Stimulated activated CD4-positive, alpha-beta T cell treated with anti-CD3 and anti-CD28 coated beads, Interleukin-4, amount 100 ng/mL, for 1 hour (primary cell): ENCODE measurements around the gene L3MBTL3.
"Not testable (repeated sequence)": the region's sequence is repeated elsewhere in the genome, so short reads cannot be mapped to it uniquely, and the experiment has no call there.

Experiments
- DNase-seq: peaks from one replicate; pipeline ENCODE4 v3.0.0-alpha.2; 2020

The L3MBTL3 gene

DNA sequence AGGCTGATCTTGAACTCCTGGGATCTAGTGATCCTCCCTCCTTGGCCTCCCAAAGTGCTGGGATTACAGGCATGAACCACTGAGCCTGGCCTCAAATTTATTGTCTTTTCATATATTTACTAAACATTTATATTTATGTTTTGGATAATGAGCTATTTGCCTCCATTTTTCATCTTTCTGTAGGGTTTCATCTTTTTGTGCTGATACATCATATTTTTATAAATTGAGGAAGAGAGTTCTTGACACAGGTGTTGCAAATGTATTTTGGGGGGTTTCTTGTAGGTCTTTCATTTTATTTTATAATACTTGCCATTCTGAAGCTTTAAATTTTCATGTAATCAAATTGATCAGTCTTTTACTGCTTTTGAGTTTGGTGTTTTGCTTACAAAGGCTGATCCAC lies 72.4 kb downstream of the L3MBTL3 start:
- no peak for DNase-seq

DNA sequence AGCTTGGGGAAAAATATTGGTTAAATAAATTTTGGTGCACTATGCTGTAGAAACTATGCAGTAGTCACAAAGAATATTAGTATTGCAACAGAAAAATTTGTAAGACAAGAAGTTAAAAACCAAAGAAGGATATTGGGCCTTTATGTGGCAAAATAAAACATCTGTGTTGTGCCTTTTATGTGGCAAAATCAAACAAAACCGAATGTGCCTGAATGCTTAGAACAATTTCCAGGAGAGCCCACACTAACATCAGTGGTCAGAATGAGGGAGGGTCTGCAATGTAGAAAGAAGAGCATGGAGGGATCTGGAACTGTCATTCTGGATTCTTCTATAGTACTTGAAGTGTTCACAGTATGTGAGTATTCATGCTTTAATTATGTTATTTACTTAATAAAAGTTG lies 75.2 kb downstream of the L3MBTL3 start:
- DNase-seq: no peak

GRCh38 chr6:130098317-130098716 lies 79.9 kb downstream of the L3MBTL3 start:
- DNase-seq: no peak

DNA sequence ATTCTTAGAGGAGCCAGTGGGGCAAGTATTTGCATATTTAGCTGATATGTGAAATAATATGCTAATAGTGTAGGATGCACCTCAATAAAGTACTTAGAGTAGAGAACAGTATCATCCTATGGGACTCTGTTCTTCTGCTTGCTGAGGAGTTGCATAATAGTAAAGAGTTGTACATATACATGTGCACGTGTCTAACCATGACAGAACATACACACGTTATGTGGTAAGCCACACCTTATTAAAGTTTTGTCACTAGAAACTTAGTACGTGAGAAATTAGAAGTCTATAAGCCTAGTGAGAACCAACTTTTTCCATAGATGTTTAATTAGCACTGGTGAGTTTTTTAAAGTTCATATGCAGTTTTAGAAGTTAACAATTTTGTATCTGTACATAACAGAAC lies 80.7 kb downstream of the L3MBTL3 start:
- no peak for DNase-seq

DNA sequence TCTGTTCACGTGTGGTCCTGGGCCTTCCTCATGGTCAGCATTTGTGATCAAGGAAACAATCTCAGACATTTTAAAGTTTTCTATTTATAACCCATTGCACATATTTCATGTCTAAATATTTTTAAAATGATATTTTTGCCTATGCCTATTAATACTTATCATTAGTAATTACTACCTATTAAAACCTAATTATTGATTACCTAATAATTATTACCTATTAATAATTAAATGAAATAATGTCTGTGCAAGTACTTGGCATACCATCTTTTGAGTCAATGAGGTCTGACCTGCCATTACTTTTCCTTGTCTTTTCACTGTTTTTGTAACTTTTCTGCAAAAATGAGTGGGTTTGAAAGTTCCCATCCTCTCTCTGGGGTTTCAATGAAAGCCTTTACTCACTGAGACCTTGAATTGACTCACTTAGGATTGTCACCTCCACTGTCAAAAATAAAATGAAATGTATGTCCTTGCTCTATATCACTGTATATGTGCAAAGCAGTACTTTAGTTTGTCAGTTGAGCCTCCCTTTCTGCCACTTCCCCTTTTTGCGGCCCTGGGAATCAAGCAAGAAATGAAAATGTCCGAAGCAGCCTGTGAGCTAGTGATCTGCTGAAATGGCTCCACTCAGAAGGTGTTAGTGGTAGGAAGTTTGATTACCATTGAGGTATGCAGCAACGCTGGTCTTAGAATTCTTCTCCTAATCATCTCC lies 87.8 kb downstream of the L3MBTL3 start:
- no peak for DNase-seq

DNA sequence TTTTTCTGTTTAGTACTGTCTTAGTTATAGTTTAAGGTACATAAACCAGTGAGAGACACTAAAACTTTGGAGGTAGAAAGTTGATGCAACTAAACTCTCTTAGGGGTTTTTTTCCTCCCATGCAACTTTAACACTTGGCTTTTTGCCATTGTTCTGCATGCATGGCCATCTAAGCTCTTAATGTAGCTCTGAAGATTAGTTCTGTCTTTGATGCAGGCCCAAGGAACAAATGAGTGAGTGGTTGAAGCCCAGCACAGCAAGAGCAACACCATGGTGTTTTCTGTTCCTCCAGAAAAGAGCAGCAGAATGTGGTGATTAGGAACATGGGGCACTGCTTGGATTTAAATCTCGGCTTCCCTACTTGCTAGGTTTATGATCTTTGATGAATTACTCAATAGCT lies 89.3 kb downstream of the L3MBTL3 start:
- no peak for DNase-seq

DNA sequence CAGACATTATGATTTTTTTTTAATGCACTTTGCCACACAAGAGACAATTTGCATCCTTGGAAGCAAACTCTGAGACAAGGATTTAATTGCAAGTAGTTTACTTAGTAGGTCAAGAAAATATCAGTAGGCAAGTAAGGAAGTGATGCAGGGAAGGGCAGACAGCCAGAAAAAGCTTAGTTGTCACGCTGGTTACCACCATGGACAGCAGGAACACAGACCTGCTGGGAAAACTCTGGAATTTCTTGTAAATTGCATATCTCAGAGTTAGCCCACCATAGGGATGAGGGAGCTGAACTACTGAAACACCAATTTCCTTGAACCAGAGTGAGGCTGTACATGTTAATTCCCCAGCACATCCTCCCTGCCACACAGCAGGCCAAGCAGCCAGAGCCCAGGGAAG lies 92.7 kb downstream of the L3MBTL3 start:
- no peak for DNase-seq

GRCh38 chr6:130113201-130113710 lies 94.9 kb downstream of the L3MBTL3 start:
- DNase-seq: no peak

- no peak for DNase-seq
Observed at GRCh38 chr6:130115036-130115435, 96.7 kb downstream of the L3MBTL3 start.

DNA sequence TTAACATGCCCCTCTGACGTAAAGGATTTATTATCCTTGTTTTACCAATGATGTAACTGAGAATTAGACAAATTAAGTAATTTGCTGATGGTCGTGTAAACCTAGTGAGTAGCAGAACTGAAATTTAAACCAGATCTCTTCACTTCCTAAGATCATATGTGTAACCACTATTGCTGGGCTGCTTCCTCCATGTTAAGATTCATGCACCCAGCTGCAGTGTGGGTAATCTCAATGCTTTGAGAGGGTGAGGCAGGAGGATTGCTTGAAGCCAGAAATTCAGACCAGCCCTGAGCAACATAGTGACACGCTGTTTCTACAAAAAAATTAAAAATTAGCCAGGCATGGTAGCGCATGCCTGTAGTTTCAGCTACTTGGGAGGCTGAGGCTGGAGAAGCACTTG lies 97.9 kb downstream of the L3MBTL3 start:
- no peak for DNase-seq

DNA sequence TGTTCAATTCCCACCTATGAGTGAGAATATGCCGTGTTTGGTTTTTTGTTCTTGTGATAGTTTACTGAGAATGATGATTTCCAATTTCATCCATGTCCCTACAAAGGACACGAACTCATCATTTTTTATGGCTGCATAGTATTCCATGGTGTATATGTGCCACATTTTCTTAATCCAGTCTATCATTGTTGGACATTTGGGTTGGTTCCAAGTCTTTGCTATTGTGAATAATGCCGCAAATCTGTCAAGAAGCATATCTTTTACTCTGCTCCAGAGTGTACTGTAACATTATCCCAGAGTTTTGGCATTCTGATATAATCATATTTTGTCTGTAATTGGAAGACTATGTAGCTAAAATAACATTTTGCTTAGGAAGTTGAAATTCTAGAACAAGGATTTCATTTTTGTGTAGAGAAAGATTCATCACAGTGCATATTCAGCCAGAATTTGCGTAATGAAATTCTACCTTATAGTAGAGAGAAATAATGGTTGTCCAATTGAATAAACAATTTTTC lies 98.9 kb downstream of the L3MBTL3 start:
- not testable (repeated sequence) for DNase-seq

DNA sequence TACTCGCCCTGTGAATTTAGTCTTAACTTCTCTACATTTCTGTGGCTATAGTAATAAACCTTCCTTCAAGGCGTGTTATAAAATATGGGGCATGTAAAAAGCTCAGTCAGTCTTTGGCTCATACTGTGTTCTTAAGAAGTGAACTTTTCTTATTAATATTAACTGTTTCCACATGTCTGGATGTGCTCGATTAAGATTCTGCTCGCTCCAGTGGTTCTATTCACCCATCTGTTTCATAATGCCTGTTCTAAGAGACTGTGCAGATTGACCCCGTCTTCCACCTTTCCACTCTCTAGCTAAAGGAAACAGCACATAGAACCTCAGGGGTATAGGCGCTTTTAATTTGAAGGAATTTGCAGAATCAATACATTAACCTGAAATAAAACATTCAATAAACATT lies 99.9 kb downstream of the L3MBTL3 start:
- no peak for DNase-seq

DNA sequence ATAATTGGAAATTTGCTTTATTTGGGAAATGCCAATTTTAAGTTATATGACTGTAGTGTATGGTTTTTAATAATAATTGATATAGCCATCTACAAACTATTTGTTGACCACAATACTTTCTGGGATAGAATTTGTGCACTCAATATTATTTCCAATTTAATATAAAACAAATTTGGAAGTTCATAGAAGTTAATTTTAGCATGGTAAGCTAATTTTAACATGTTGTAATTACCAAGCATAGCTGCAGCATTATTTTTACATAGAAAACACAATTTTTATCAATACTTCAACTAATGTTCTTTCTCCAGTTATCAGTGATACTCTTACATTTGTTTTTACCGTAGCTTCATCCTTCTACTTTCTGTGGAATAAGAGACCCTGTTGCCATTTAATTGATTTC lies 100.8 kb downstream of the L3MBTL3 start:
- DNase-seq: no peak

GRCh38 chr6:130120731-130121130 lies 102.3 kb downstream of the L3MBTL3 start:
- no peak for DNase-seq

DNA sequence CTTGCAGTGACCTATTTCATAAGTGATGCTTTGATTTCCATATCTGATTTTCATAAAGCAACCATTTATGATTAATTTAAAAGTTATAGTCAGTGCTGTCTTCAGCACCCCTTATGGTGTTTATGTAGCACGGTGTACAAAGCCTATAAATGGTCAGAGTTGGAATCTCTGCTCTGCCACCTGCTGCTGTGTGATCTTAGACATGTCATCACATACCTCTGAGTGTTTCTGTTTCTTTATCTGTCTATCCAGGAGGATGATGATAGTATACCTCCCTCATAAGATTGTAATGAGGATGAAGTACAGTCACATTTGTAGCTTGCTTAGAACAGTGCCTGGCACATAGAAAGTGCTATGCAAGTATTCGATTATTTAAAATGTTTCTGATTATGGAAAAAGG lies 103.9 kb downstream of the L3MBTL3 start:
- no peak for DNase-seq

DNA sequence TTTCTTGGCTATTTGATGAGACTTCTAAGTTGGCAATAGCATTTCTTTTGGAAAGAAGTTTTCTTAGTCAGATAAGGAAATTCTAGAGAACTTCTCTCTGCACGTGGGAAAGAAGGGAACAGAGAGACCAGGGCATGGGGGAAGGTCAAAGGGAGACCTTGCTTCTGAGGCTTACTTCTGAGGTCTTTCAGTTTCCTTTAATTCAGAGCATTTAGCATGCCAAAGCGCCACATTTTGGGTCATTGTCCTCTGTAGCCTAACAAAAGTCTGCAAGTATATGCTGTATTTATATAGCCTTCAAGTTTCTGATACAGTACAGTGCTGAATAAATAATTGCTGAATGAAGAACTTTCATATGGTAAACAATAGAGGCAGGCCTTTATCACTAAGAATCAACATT lies 108.8 kb downstream of the L3MBTL3 start:
- no peak for DNase-seq

- no peak for DNase-seq
Observed at GRCh38 chr6:130128326-130128725, 109.9 kb downstream of the L3MBTL3 start.

- DNase-seq: no peak
Observed at GRCh38 chr6:130129762-130130246, 111.4 kb downstream of the L3MBTL3 start.

DNA sequence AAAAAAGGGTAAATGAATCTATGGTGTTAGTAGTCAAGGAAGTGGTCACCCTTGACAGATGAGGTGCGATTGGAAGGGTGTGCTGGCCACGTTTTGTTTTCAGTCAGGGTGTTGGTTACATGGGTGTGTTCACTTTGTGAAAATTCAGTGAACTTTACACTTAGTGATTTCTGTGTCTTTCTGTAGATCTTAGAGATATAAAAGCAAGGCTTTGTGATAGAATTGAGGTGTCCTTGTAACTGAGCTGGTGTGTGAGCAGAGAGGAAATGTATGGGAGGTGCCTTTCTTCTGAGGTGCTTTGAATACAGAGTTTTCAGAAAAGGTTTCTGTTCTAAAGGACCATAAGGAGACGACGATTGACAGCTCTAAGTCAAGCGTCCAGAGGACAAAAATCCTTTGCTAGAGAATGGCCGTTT lies 113.9 kb downstream of the L3MBTL3 start:
- DNase-seq: no peak

DNA sequence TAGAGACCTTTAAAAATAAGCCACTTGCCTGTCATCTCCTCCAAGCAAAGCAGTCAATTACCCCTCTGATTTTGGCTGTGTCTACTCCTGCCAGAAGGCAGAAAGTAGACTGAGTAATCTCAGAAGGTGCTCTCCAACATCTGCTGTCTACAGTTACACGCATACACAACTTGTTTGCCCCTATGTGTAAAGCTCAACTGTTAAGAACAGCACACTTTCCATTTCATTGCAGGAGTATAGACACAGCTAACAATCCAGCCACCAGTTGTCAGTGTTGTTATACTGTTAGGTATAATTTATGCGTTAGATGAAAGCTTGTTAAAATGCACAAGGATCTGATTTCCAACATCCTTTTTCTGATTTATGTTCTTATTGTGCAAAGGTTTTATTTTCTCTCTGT lies 116.2 kb downstream of the L3MBTL3 start:
- no peak for DNase-seq

GRCh38 chr6:130136798-130137197 lies 118.4 kb downstream of the L3MBTL3 start:
- no peak for DNase-seq

- DNase-seq: no peak
Observed at GRCh38 chr6:130138116-130138908, 119.9 kb downstream of the L3MBTL3 start.

DNA sequence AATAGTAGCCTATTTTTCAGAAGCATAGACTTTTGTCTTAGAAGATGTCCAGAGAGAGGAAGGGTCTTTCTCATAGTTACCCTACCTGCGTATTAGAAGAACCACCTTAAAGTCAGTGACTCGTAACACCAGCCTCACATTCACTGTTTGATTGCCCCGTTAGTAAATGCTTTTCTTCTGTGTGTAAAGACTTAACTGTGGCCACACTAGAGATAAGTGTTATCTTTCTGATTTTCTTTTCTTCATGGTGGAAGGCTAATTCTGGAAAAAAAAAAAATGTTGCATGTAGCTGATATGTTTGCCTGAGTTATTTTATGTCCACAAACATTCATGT lies 120.5 kb downstream of the L3MBTL3 start:
- DNase-seq: no peak

DNA sequence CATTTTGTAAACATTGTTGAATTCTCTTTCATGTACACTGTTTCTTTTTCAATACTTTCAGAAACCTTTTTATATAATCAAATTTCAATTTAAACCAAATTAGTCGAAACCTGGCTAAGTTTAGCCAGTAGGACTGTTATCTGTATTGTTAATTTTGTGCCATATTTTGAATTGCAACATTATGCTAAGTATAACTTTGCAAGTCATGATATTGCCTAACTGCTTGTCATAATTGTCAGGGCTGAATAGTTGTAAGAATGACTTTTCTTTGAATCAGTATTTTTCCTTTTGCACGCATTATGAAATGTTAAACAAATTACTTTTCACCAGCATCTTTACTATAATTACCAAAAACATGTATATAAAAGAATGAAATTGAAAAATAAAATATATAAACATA lies 121.7 kb downstream of the L3MBTL3 start:
- DNase-seq: no peak
